Mucosa of rectum (tissue), 2 donors: ENCODE data around the gene MEN1.

Experiments used
- H3K27ac ChIP-seq, 2 donors: one replicate each; pipeline ENCODE4 v1.7.0; 2013; ENCODE audit warnings: inconsistent platforms in 2 of 2, low read depth in 2 of 2, low read length in 2 of 2
- H3K27me3 ChIP-seq, 2 donors: one replicate each; pipeline ENCODE4 v1.7.0; 2013; ENCODE audit warnings: low read length in 2 of 2; ENCODE audit not compliant: control insufficient read depth in 2 of 2, insufficient read depth in 2 of 2
- H3K36me3 ChIP-seq, 2 donors: one replicate each; pipeline ENCODE4 v1.7.0; 2013; ENCODE audit warnings: low read length in 2 of 2; ENCODE audit not compliant: control insufficient read depth in 2 of 2, insufficient read depth in 2 of 2
- H3K4me1 ChIP-seq, 2 donors: one replicate each; pipeline ENCODE4 v1.7.0; 2013; ENCODE audit warnings: low read length in 2 of 2, mild to moderate bottlenecking in 1 of 2; ENCODE audit not compliant: control insufficient read depth in 2 of 2, insufficient read depth in 2 of 2
- H3K4me3 ChIP-seq, 2 donors: one replicate each; pipeline ENCODE4 v1.7.0; 2013; ENCODE audit warnings: low read length in 2 of 2
- H3K9ac ChIP-seq, 2 donors: one replicate each; pipeline ENCODE4 v1.7.0; 2013; ENCODE audit warnings: low read length in 2 of 2, low read depth in 1 of 2, mild to moderate bottlenecking in 1 of 2
- H3K9me3 ChIP-seq, 2 donors: one replicate each; pipeline ENCODE4 v1.7.0; 2013; ENCODE audit warnings: low read length in 2 of 2; ENCODE audit not compliant: control insufficient read depth in 2 of 2
- donor health status: healthy.
- donor health status: Normal muscosa, but diverticular disease.

MEN1 gene

GRCh38 chr11:64845129-64845775, 34.9 kb upstream of the MEN1 start:
- Histone ChIP-seq H3K27ac (peak overlapping the region; percentile 86 to 89), H3K4me3 (peak overlapping the region; percentile 61 to 66), H3K27me3 (no peaks in the 10 kb centered on the region), H3K9ac (peak overlapping the region; percentile 52 to 84), H3K4me1 (peaks cover 40 to 50% of the 10 kb centered on the region in 2 donors), H3K9me3 (no peaks in the 10 kb centered on the region), H3K36me3 (peaks cover 0 to 3% of the 10 kb centered on the region in 2 donors)

GRCh38 chr11:64844330-64845128, 34.2 kb upstream of the MEN1 start, which contains the start of gene CDC42BPG:
CDC42BPG (minus strand) TSS chr11:64844653; CDS start chr11:64844569, 84 bp downstream.
- Histone ChIP-seq H3K9ac (peak within 1 kb of the TSS; percentile 79 to 84), H3K4me3 (peak within 1 kb of the TSS; percentile 76 to 88), H3K36me3 (peaks cover 3 to 7% of the 10 kb centered on the region in 2 donors), H3K27ac (peak within 1 kb of the TSS; percentile 86 to 89), H3K4me1 (peaks cover 36 to 45% of the 10 kb centered on the region in 2 donors), H3K27me3 (no peaks in the 10 kb centered on the region), H3K9me3 (no peaks in the 10 kb centered on the region)

DNA sequence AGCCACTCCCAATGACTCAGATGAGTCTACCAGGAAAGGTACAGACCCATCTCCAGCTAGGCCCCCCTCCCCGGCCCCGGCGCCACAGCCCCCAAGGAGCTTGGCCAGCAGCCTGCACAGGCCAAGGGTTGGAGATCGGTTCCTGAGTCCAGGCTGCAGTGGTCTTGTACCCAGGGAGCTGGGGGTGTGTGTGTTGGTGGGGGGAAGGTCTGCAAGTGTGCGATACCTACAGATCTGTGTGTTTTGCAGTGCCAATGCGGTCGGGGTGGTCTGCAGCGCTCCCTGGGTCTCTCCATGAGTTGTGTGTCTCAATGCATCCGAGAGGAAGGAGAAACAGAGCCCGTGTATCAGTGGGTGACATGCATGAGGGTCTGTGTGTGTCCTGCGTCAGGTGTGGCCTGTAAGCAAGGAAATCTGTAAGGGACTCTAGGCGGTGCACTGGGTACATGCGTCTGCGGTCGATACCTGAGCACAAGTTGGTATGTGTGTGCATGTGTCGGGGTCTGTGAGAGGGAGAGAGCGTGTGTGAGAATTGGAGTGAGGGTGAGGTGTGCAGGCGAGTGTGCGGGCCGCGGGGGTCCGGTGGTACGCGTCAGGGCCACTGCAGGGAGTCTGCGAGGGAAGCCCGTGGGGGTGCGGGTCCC, 33.5 kb upstream of the MEN1 start:
- Histone ChIP-seq H3K27me3 (no peaks in the 10 kb centered on the region), H3K9me3 (no peaks in the 10 kb centered on the region), H3K4me1 (peaks cover 29 to 39% of the 10 kb centered on the region in 2 donors), H3K27ac (peak overlapping the region; percentile 86 to 87), H3K4me3 (peak overlapping the region; percentile 76 to 88), H3K36me3 (peaks cover 10 to 15% of the 10 kb centered on the region in 2 donors), H3K9ac (peak overlapping the region; percentile 79 to 81)

GRCh38 chr11:64842851-64843685, 32.7 kb upstream of the MEN1 start:
- H3K4me3 ChIP-seq: peak overlapping the region; percentile 76 to 88
- peak overlapping the region; percentile 60 to 81 for H3K9ac ChIP-seq
- H3K27me3 ChIP-seq: no peaks in the 10 kb centered on the region
- peaks cover 22 to 31% of the 10 kb centered on the region in 2 donors for H3K4me1 ChIP-seq
- no peaks in the 10 kb centered on the region for H3K9me3 ChIP-seq
- H3K27ac ChIP-seq: peak overlapping the region; percentile 56 to 87
- peaks cover 15 to 20% of the 10 kb centered on the region in 2 donors for H3K36me3 ChIP-seq

- peaks cover 17 to 25% of the 10 kb centered on the region in 2 donors for H3K4me1 ChIP-seq
- H3K9ac ChIP-seq: peak overlapping the region in 1 of 2 donors; percentile 81
- H3K9me3 ChIP-seq: no peaks in the 10 kb centered on the region
- H3K27me3 ChIP-seq: no peaks in the 10 kb centered on the region
- H3K36me3 ChIP-seq: peaks cover 19 to 23% of the 10 kb centered on the region in 2 donors
- H3K4me3 ChIP-seq: no peak overlapping the region
- peak overlapping the region; percentile 6 to 56 for H3K27ac ChIP-seq
Measured at GRCh38 chr11:64842366-64842759, 32.0 kb upstream of the MEN1 start.

GRCh38 chr11:64841592-64842365, 31.4 kb upstream of the MEN1 start:
- Histone ChIP-seq H3K27me3 (no peaks in the 10 kb centered on the region), H3K36me3 (peaks cover 19 to 25% of the 10 kb centered on the region in 2 donors), H3K4me1 (peaks cover 11 to 19% of the 10 kb centered on the region in 2 donors), H3K9ac (no peak overlapping the region), H3K27ac (no peak overlapping the region), H3K4me3 (no peak overlapping the region), H3K9me3 (no peaks in the 10 kb centered on the region)

DNA sequence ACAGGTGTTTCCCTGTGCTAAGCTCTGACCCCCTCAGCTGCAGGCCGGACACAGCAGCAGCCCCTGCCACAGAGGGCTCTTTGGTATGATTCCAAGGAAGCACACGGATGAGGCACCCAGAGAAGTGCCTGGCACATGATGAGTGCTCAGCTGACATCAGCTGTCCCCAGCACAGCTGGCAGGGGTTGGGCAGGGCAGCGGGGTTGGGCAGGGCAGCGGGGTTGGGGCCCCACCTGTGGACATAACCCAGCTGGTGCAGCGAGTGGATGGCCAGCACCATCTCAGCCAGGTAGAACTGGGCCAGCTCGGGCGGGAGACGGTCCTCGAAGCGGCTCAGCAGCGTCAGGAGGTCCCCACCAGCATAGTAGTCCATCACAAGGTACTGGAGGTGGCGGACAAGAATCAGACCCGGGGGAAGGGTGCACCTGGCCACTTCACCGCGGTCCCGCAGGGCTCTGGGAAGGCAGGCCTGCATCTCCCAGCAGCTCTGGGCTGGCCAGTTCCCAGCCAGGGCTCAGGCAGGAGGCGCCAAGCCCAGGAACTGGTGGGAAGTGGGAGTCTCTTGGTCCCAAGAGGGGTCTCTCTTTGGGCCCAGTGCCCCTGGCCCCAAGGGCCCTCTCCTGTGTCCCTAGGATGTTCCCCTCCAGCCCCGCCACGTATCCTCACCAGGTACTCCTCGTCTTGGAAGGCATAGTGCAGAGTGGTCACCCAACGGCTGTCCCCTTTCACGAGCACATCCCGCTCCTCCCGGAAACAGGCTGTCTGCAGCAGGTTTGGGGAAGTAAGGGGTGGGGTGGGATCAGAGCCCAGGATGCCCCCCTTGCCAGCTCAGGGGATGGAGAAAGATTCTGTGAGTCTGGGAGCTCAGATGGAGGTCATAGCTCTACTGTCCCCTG, 29.8 kb upstream of the MEN1 start:
- H3K4me3 ChIP-seq: no peak overlapping the region
- H3K27me3 ChIP-seq: no peaks in the 10 kb centered on the region
- no peaks in the 10 kb centered on the region for H3K9me3 ChIP-seq
- peaks cover 23 to 31% of the 10 kb centered on the region in 2 donors for H3K36me3 ChIP-seq
- no peak overlapping the region for H3K27ac ChIP-seq
- peaks cover 9 to 18% of the 10 kb centered on the region in 2 donors for H3K4me1 ChIP-seq
- H3K9ac ChIP-seq: no peak overlapping the region

DNA sequence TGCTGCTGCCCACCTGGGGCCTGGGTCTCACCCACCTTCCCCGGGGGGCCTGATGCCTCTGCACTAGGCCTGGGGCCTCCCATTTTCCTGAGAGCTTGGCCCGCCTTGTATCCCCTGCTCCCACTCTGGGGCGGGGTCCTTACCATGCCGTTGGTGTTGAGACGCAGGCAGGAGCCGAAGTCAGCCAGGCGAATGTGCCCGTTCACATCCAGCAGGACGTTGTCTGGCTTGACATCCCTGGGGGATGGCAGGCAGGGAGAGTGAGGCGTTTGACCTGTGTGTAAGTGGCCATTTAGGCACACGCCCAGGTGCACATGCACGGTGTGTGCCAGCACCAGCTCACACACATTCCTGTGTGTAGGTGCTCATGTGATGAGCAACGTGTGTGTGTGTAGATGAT, 29.0 kb upstream of the MEN1 start:
- Histone ChIP-seq H3K4me1 (peaks cover 8 to 16% of the 10 kb centered on the region in 2 donors), H3K27ac (no peak overlapping the region), H3K9ac (no peak overlapping the region), H3K9me3 (no peaks in the 10 kb centered on the region), H3K27me3 (no peaks in the 10 kb centered on the region), H3K4me3 (no peak overlapping the region), H3K36me3 (peaks cover 28 to 31% of the 10 kb centered on the region in 2 donors)
